Colonic mucosa (tissue), 4 donors: ENCODE results near the gene NINJ1. TPM values are rescaled to one million over a fixed set of nuclear protein-coding genes. Genes with fewer than 3 reads are reported as not detected.

Experiments
- DNase-seq: peaks from one replicate; pipeline ENCODE4 v3.0.0-alpha.2; 2020
- H3K27ac ChIP-seq: fragments of 200-600 bp; one replicate; pipeline ENCODE4 v1.8.0; 2021
- H3K27me3 ChIP-seq: fragments of 200-600 bp; one replicate; pipeline ENCODE4 v1.8.0; 2021
- H3K36me3 ChIP-seq: fragments of 200-600 bp; one replicate; pipeline ENCODE4 v1.8.0; 2021
- H3K4me1 ChIP-seq: fragments of 200-600 bp; one replicate; pipeline ENCODE4 v1.8.0; 2021; ENCODE audit warnings: mild to moderate bottlenecking
- H3K4me3 ChIP-seq: fragments of 200-600 bp; one replicate; pipeline ENCODE4 v1.8.0; 2021
- H3K9ac ChIP-seq, 2 donors: one replicate each; pipeline ENCODE4 v1.7.0; 2013; ENCODE audit warnings: control low read depth in 2 of 2, low read depth in 2 of 2, low read length in 2 of 2
- H3K9me3 ChIP-seq: fragments of 200-600 bp; one replicate; pipeline ENCODE4 v1.8.0; 2021
- CTCF ChIP-seq: fragments of 200-600 bp; IDR thresholded peaks from one replicate; pipeline ENCODE4 v1.8.0; 2022; ENCODE audit warnings: antibody characterized with exemption, mild to moderate bottlenecking
- intact Hi-C: fragments of 100-400 bp; cut with DNase I; formaldehyde crosslinking; loops from one replicate; pipeline ENCODE4 v1.14.1; 2022
- total RNA-seq, 2 donors: library from RNA; stranded (reverse); fragmentation: NEBNext Ultra II Directional in 1 of 2; extraction: Animal tissue kit (Norgen Biotek cat#: 25700) in 1 of 2; gene quantifications; one replicate each; pipeline ENCODE4 v1.2.1, GENCODE V29; 2021
- donor health status: healthy.
- donor health status: DM: no; HTN: no; CAD: no.
- donor health status: DM: no; HTN: no; CAD: no.

The NINJ1 gene
- total RNA-seq, 2 donors from 2014 or later: 24.5 to 29.4 TPM

- H3K9me3 ChIP-seq: no peaks in the 10 kb centered on the region
- DNase-seq: no peak
- H3K4me3 ChIP-seq: no peak overlapping the region
- no peaks in the 10 kb centered on the region for H3K27me3 ChIP-seq
- no peaks in the 10 kb centered on the region for H3K36me3 ChIP-seq
- TF ChIP-seq CTCF: no peak
- intact Hi-C loops: no loop called here
- H3K4me1 ChIP-seq: peaks cover 3% of the 10 kb centered on the region
- no peak overlapping the region for H3K9ac ChIP-seq
- H3K27ac ChIP-seq: no peak overlapping the region
Measured at GRCh38 chr9:93180938-93181337, 46.9 kb upstream of the NINJ1 start.

GRCh38 chr9:93178851-93179786 lies 45.1 kb upstream of the NINJ1 start:
- no peaks in the 10 kb centered on the region for H3K27me3 ChIP-seq
- no peak overlapping the region for H3K9ac ChIP-seq
- no peak for TF ChIP-seq CTCF
- no peak for DNase-seq
- H3K9me3 ChIP-seq: no peaks in the 10 kb centered on the region
- intact Hi-C loops: no loop called here
- no peak overlapping the region for H3K4me3 ChIP-seq
- no peaks in the 10 kb centered on the region for H3K36me3 ChIP-seq
- H3K4me1 ChIP-seq: peaks cover 3% of the 10 kb centered on the region
- H3K27ac ChIP-seq: no peak overlapping the region

GRCh38 chr9:93177676-93178075 lies 43.6 kb upstream of the NINJ1 start:
- no peak for DNase-seq
- Histone ChIP-seq H3K36me3 (no peaks in the 10 kb centered on the region), H3K4me3 (no peak overlapping the region), H3K9me3 (no peaks in the 10 kb centered on the region), H3K9ac (no peak overlapping the region), H3K27me3 (no peaks in the 10 kb centered on the region), H3K27ac (no peak overlapping the region), H3K4me1 (peaks cover 4% of the 10 kb centered on the region)
- intact Hi-C loops: no loop called here
- no peak for TF ChIP-seq CTCF

GRCh38 chr9:93174976-93175375 lies 40.9 kb upstream of the NINJ1 start:
- H3K27ac ChIP-seq: no peak overlapping the region
- peaks cover 4% of the 10 kb centered on the region for H3K4me1 ChIP-seq
- intact Hi-C loops: no loop called here
- TF ChIP-seq CTCF: no peak
- H3K4me3 ChIP-seq: no peak overlapping the region
- DNase-seq: no peak
- H3K27me3 ChIP-seq: no peaks in the 10 kb centered on the region
- no peaks in the 10 kb centered on the region for H3K9me3 ChIP-seq
- no peak overlapping the region for H3K9ac ChIP-seq
- H3K36me3 ChIP-seq: no peaks in the 10 kb centered on the region

GRCh38 chr9:93173365-93174051 lies 39.5 kb upstream of the NINJ1 start:
- DNase-seq: no peak
- H3K27me3 ChIP-seq: no peaks in the 10 kb centered on the region
- intact Hi-C loops: no loop called here

More at GRCh38 chr9:93173365-93174051, 39.5 kb upstream of the NINJ1 start:
- Histone ChIP-seq H3K4me1 (peaks cover 4% of the 10 kb centered on the region), H3K36me3 (no peaks in the 10 kb centered on the region), H3K9ac (no peak overlapping the region), H3K27ac (no peak overlapping the region), H3K4me3 (no peak overlapping the region), H3K9me3 (no peaks in the 10 kb centered on the region)
- TF ChIP-seq CTCF: no peak
